Liver (tissue), 9 donors: ENCODE measurements around the gene ALDH2. TPM values are rescaled to one million over a fixed set of nuclear protein-coding genes. Genes with fewer than 3 reads are reported as not detected.
A peak's percentile ranks its signal among the peaks of the same experiment; 100 is the strongest.

Source experiments
- DNase-seq: peaks from one replicate; pipeline ENCODE4 v3.0.0-alpha.2; 2017; ENCODE audit warnings: low spot score
- H3K27ac ChIP-seq, 2 donors: one replicate each; pipeline ENCODE4 v1.7.0; 2013; ENCODE audit warnings: inconsistent platforms in 2 of 2, low read length in 2 of 2, control low read depth in 1 of 2, low read depth in 1 of 2, mild to moderate bottlenecking in 1 of 2
- H3K27me3 ChIP-seq, 4 donors: one replicate each; pipeline versions ENCODE4 v1.6.1 to v1.7.0; 2013; ENCODE audit warnings: low read length in 3 of 4, inconsistent platforms in 1 of 4, mild to moderate bottlenecking in 1 of 4, moderate library complexity in 1 of 4; ENCODE audit not compliant: control insufficient read depth in 4 of 4, insufficient read depth in 4 of 4
- H3K36me3 ChIP-seq, 4 donors: one replicate each; pipeline versions ENCODE4 v1.6.1 to v1.7.0; 2013; ENCODE audit warnings: low read length in 3 of 4, mild to moderate bottlenecking in 3 of 4, low read depth in 1 of 4, moderate library complexity in 1 of 4; ENCODE audit not compliant: control insufficient read depth in 4 of 4, insufficient read depth in 3 of 4
- H3K4me1 ChIP-seq, 4 donors: one replicate each; pipeline versions ENCODE4 v1.6.1 to v1.7.0; 2013; ENCODE audit warnings: low read length in 3 of 4, mild to moderate bottlenecking in 3 of 4, moderate library complexity in 1 of 4; ENCODE audit not compliant: control insufficient read depth in 4 of 4, insufficient read depth in 4 of 4
- H3K4me3 ChIP-seq, 3 donors: one replicate each; pipeline versions ENCODE4 v1.6.1 to v1.7.0; 2013; ENCODE audit warnings: low read length in 3 of 3, control low read depth in 1 of 3, low read depth in 1 of 3, mild to moderate bottlenecking in 1 of 3
- H3K9ac ChIP-seq, 2 donors: one replicate each; pipeline ENCODE4 v1.7.0; 2013; ENCODE audit warnings: low read length in 2 of 2, mild to moderate bottlenecking in 2 of 2, moderate library complexity in 2 of 2, control low read depth in 1 of 2, low read depth in 1 of 2
- H3K9me3 ChIP-seq, 4 donors: one replicate each; pipeline versions ENCODE4 v1.6.1 to v1.7.0; 2013; ENCODE audit warnings: low read length in 3 of 4; ENCODE audit not compliant: control insufficient read depth in 4 of 4
- ATF3 ChIP-seq: IDR thresholded peaks from 2 replicates; pipeline ENCODE4 v1.6.1; 2016; ENCODE audit warnings: antibody characterized with exemption
- CTCF ChIP-seq: fragments of 150-350 bp; IDR thresholded peaks from 2 replicates; pipeline ENCODE4 v1.5.1; 2017; ENCODE audit warnings: improper control_type of control experiment, low read depth, low read length; ENCODE audit not compliant: missing input control
- EGR1 ChIP-seq, 2 donors: IDR thresholded peaks; 2 replicates each; pipeline ENCODE4 v1.6.1; 2016 to 2018; ENCODE audit warnings: antibody characterized with exemption in 2 of 2, low read depth in 2 of 2
- FOXA1 ChIP-seq: IDR thresholded peaks from 2 replicates; pipeline ENCODE4 v1.6.1; 2016; ENCODE audit warnings: antibody characterized with exemption
- FOXA2 ChIP-seq: IDR thresholded peaks from 2 replicates; pipeline ENCODE4 v1.6.1; 2016; ENCODE audit warnings: antibody characterized with exemption
- GABPA ChIP-seq, 2 donors: IDR thresholded peaks in 1 of 2; conservative IDR thresholded peaks in 1 of 2; 2 replicates each; pipeline ENCODE4 v1.6.1; 2016; ENCODE audit warnings: antibody characterized with exemption in 2 of 2, mild to moderate bottlenecking in 1 of 2, moderate library complexity in 1 of 2
- HNF4A ChIP-seq, 2 donors: conservative IDR thresholded peaks; 2 replicates each; pipeline ENCODE4 v1.6.1; 2016; ENCODE audit warnings: antibody characterized with exemption in 2 of 2, mild to moderate bottlenecking in 2 of 2
- HNF4G ChIP-seq: IDR thresholded peaks from 2 replicates; pipeline ENCODE4 v1.6.1; 2016; ENCODE audit warnings: antibody characterized with exemption
- JUND ChIP-seq, 2 donors: IDR thresholded peaks; 2 replicates each; pipeline ENCODE4 v1.6.1; 2016; ENCODE audit warnings: antibody characterized with exemption in 2 of 2
- MAX ChIP-seq: IDR thresholded peaks from 2 replicates; pipeline ENCODE4 v1.6.1; 2016; ENCODE audit warnings: antibody characterized with exemption
- NR2F2 ChIP-seq: IDR thresholded peaks from 2 replicates; pipeline ENCODE4 v1.6.1; 2016; ENCODE audit warnings: antibody characterized with exemption
- RAD21 ChIP-seq, 2 donors: IDR thresholded peaks; 2 replicates each; pipeline ENCODE4 v1.6.1; 2016; ENCODE audit warnings: antibody characterized with exemption in 2 of 2, mild to moderate bottlenecking in 2 of 2
- REST ChIP-seq: IDR thresholded peaks from 2 replicates; pipeline ENCODE4 v1.6.1; 2016; ENCODE audit warnings: antibody characterized with exemption, mild to moderate bottlenecking
- RXRA ChIP-seq, 2 donors: IDR thresholded peaks; 2 replicates each; pipeline ENCODE4 v1.6.1; 2017 to 2018; ENCODE audit warnings: antibody characterized with exemption in 2 of 2, mild to moderate bottlenecking in 1 of 2
- SP1 ChIP-seq: IDR thresholded peaks from 2 replicates; pipeline ENCODE4 v1.6.1; 2018; ENCODE audit warnings: antibody characterized with exemption, mild to moderate bottlenecking
- TAF1 ChIP-seq: conservative IDR thresholded peaks from 2 replicates; pipeline ENCODE4 v1.6.1; 2016; ENCODE audit warnings: antibody characterized with exemption, mild to moderate bottlenecking
- YY1 ChIP-seq: IDR thresholded peaks from 2 replicates; pipeline ENCODE4 v1.6.1; 2016; ENCODE audit warnings: antibody characterized with exemption, mild to moderate bottlenecking
- ZBTB33 ChIP-seq: IDR thresholded peaks from 2 replicates; pipeline ENCODE4 v1.6.1; 2016; ENCODE audit warnings: antibody characterized with exemption
- whole genome bisulfite sequencing: extraction: QIAGEN DNeasy Blood & Tissue Kit; methylation state at CpG from one replicate; pipeline ENCODE4 v1.1.7; 2013; 5-methylcytosine and 5-hydroxymethylcytosine counted together
- polyA plus RNA-seq, 2 donors: library from polyadenylated mRNA; stranded (reverse) in 1 of 2; unstranded in 1 of 2; fragments of 200-250 nt in 1 of 2; fragments of >200 nt in 1 of 2; fragmentation: Nextera tagmentation in 1 of 2; extraction: Ambion mirVana in 1 of 2; gene quantifications; one replicate each; pipeline versions ENCODE4 v1.2.1 to v1.2.3, GENCODE V29; 2013 to 2015
- total RNA-seq, 2 donors: library from RNA; depleted of rRNA; stranded (reverse); fragments of >200 nt; gene quantifications; one replicate each; pipeline ENCODE4 v1.2.3, GENCODE V29; 2014
- donor health status: healthy.
- donor health status: healthy.
- donor health status: healthy.
- donor health status: healthy.
- donor health status: healthy.

Gene ALDH2
- total and polyA plus RNA-seq, 4 donors = 93.1 to 849 (median 573) TPM

GRCh38 chr12:111773801-111774551 lies 7.2 kb downstream of the ALDH2 start:
- H3K4me3 ChIP-seq = peak overlapping the region; percentile 18 to 56 (median 31)
- no peak for DNase-seq
- peak overlapping the region; percentile 93 to 97 for H3K27ac ChIP-seq
- H3K9ac ChIP-seq = peak overlapping the region in 1 of 2 donors; percentile 87
- WGBS = 15% methylated on average over 17 of the region's 17 CpGs
- H3K36me3 ChIP-seq = peaks cover 0 to 6% (median 2%) of the 10 kb centered on the region in 4 donors
- no peaks in the 10 kb centered on the region for H3K9me3 ChIP-seq
- H3K27me3 ChIP-seq = no peaks in the 10 kb centered on the region
- TF ChIP-seq TAF1 (peak; percentile 44), ZBTB33 (peak; percentile 69), REST (peak; percentile 58), YY1 (peak; percentile 90), FOXA2 (peak; percentile 83), RAD21 (IDR thresholded peaks at IDR 0.05) (peak in 1 of 2 donors; percentile 38), MAX (peak; percentile 76), HNF4G (peak; percentile 74), EGR1 (IDR thresholded peaks at IDR 0.05; ENCODE audit: low read depth in 2 of 2) (peak; percentile 57 to 77), GABPA (IDR thresholded peaks at IDR 0.05 in 1 of 2, conservative IDR thresholded peaks at IDR 0.05 in 1 of 2) (peak; percentile 20 to 40), HNF4A (conservative IDR thresholded peaks at IDR 0.05) (peak; percentile 85 to 88), FOXA1 (peak; percentile 69), SP1 (peak; percentile 94), JUND (IDR thresholded peaks at IDR 0.05) (peak; percentile 62 to 87), CTCF (no peak), NR2F2 (peak; percentile 39), ATF3 (peak; percentile 86), RXRA (IDR thresholded peaks at IDR 0.05) (peak; percentile 85 to 94)
- H3K4me1 ChIP-seq = peaks cover 29 to 92% (median 83%) of the 10 kb centered on the region in 4 donors
